ENCODE results near the gene IRF8.

DNA sequence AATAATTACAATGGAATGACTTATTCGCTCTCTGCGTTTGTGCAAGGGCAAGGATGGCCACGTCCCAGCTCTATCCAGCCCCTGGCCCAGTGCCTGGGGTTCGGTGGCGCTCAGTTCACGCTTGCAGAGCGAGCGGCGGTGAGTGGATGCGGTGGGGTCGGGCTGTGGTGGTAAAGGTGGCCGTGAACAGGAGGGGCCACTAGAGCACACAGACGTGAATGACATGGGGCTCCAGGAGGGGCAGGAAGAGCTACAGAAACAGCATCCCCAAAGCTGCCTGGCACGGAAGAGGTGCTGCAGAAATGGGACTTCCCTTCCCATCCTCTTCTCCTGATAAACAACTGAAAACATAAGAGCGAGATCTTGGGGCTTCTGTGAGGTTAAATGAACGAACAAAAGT lies 28.4 kb downstream of the IRF8 start:
- TF ChIP-seq, protein P1, sequence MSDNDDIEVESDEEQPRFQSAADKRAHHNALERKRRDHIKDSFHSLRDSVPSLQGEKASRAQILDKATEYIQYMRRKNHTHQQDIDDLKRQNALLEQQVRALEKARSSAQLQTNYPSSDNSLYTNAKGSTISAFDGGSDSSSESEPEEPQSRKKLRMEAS (IDR thresholded peaks at IDR 0.05; ENCODE audit: low read depth), result no peak
- TF ChIP-seq, protein P2, sequence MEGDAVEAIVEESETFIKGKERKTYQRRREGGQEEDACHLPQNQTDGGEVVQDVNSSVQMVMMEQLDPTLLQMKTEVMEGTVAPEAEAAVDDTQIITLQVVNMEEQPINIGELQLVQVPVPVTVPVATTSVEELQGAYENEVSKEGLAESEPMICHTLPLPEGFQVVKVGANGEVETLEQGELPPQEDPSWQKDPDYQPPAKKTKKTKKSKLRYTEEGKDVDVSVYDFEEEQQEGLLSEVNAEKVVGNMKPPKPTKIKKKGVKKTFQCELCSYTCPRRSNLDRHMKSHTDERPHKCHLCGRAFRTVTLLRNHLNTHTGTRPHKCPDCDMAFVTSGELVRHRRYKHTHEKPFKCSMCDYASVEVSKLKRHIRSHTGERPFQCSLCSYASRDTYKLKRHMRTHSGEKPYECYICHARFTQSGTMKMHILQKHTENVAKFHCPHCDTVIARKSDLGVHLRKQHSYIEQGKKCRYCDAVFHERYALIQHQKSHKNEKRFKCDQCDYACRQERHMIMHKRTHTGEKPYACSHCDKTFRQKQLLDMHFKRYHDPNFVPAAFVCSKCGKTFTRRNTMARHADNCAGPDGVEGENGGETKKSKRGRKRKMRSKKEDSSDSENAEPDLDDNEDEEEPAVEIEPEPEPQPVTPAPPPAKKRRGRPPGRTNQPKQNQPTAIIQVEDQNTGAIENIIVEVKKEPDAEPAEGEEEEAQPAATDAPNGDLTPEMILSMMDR (IDR thresholded peaks at IDR 0.05), result no peak
- TF ChIP-seq RAD21 (IDR thresholded peaks at IDR 0.05; ENCODE audit: low read length), result no peak
- no peak for TF ChIP-seq SIN3A (IDR thresholded peaks at IDR 0.05; ENCODE audit: borderline replicate concordance, low read depth, low read length)
- TF ChIP-seq, protein P3, sequence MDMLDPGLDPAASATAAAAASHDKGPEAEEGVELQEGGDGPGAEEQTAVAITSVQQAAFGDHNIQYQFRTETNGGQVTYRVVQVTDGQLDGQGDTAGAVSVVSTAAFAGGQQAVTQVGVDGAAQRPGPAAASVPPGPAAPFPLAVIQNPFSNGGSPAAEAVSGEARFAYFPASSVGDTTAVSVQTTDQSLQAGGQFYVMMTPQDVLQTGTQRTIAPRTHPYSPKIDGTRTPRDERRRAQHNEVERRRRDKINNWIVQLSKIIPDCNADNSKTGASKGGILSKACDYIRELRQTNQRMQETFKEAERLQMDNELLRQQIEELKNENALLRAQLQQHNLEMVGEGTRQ (IDR thresholded peaks at IDR 0.05; ENCODE audit: borderline replicate concordance, low read depth, low read length), result no peak
- no peak for TF ChIP-seq POLR2AphosphoS5 (IDR thresholded peaks at IDR 0.05; ENCODE audit: low read depth, low read length)
- TF ChIP-seq TCF12 (IDR thresholded peaks at IDR 0.05), result no peak
- TF ChIP-seq NRF1 (IDR thresholded peaks at IDR 0.05; ENCODE audit: low read depth, low read length), result no peak
- TF ChIP-seq, protein P4, sequence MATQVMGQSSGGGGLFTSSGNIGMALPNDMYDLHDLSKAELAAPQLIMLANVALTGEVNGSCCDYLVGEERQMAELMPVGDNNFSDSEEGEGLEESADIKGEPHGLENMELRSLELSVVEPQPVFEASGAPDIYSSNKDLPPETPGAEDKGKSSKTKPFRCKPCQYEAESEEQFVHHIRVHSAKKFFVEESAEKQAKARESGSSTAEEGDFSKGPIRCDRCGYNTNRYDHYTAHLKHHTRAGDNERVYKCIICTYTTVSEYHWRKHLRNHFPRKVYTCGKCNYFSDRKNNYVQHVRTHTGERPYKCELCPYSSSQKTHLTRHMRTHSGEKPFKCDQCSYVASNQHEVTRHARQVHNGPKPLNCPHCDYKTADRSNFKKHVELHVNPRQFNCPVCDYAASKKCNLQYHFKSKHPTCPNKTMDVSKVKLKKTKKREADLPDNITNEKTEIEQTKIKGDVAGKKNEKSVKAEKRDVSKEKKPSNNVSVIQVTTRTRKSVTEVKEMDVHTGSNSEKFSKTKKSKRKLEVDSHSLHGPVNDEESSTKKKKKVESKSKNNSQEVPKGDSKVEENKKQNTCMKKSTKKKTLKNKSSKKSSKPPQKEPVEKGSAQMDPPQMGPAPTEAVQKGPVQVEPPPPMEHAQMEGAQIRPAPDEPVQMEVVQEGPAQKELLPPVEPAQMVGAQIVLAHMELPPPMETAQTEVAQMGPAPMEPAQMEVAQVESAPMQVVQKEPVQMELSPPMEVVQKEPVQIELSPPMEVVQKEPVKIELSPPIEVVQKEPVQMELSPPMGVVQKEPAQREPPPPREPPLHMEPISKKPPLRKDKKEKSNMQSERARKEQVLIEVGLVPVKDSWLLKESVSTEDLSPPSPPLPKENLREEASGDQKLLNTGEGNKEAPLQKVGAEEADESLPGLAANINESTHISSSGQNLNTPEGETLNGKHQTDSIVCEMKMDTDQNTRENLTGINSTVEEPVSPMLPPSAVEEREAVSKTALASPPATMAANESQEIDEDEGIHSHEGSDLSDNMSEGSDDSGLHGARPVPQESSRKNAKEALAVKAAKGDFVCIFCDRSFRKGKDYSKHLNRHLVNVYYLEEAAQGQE (IDR thresholded peaks at IDR 0.05; ENCODE audit: low read depth, low read length), result no peak
- TF ChIP-seq EP300 (IDR thresholded peaks at IDR 0.05; ENCODE audit: borderline replicate concordance in 1 of 2, low read depth in 1 of 2, low read length in 1 of 2), result no peak
- TF ChIP-seq, protein P5, sequence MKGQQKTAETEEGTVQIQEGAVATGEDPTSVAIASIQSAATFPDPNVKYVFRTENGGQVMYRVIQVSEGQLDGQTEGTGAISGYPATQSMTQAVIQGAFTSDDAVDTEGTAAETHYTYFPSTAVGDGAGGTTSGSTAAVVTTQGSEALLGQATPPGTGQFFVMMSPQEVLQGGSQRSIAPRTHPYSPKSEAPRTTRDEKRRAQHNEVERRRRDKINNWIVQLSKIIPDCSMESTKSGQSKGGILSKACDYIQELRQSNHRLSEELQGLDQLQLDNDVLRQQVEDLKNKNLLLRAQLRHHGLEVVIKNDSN (IDR thresholded peaks at IDR 0.05; ENCODE audit: borderline replicate concordance, low read depth), result no peak

All from SK-N-SH (cell line).